BJ (cell line): Measurements from ENCODE around the gene KCNJ10. TPM values are rescaled to one million over a fixed set of nuclear protein-coding genes. Genes with fewer than 3 reads are reported as not detected.

ENCODE experiments used
- CTCF ChIA-PET: fragments of 350-600 bp; formaldehyde crosslinking; extraction: SDS; loops from one replicate; lab custom pipeline; 2021; ENCODE audit warnings: antibody characterized with exemption, inconsistent platforms; lab: Yijun Ruan, JAX
- POLR2A ChIA-PET: fragments of 300-600 bp; sonication (Branson Sonifier 250); formaldehyde crosslinking; extraction: SDS; loops from one replicate; lab custom pipeline; 2021; ENCODE audit warnings: antibody characterized with exemption; lab: Charles Lee
- DNase-seq: peaks from one replicate; pipeline ENCODE4 v3.0.0-alpha.2; 2011; ENCODE audit warnings: low read depth
- H3K27me3 ChIP-seq: 2 replicates; pipeline ENCODE4 v1.6.0; 2011; ENCODE audit warnings: low read length; ENCODE audit not compliant: control insufficient read depth, insufficient read depth
- H3K36me3 ChIP-seq: 2 replicates; pipeline ENCODE4 v1.5.1; 2011; ENCODE audit warnings: low read length; ENCODE audit not compliant: control insufficient read depth, insufficient read depth
- H3K4me3 ChIP-seq: 2 replicates; pipeline ENCODE4 v1.5.1; 2011; ENCODE audit warnings: low read depth, mild to moderate bottlenecking, control low read depth, low read length
- CTCF ChIP-seq: IDR thresholded peaks from 2 replicates; pipeline ENCODE4 v1.5.1; 2011; ENCODE audit warnings: low read depth, mild to moderate bottlenecking, control low read depth, inconsistent platforms, low read length, moderate library complexity; ENCODE audit not compliant: insufficient read depth
- polyA plus RNA-seq: library from polyadenylated mRNA; depleted of rRNA; stranded (reverse); fragments of >200 nt; gene quantifications from 2 replicates; pipeline ENCODE4 v1.2.3, GENCODE V29; 2011

The KCNJ10 gene
- polyA plus RNA-seq, 1 experiment, result not detected

GRCh38 chr1:160084771-160085321 lies 14.9 kb upstream of the KCNJ10 start:
- no peak for TF ChIP-seq CTCF
- CTCF ChIA-PET, result interaction anchor here (0.7 to 5.6 kb wide), 30 partner anchors 8 to 523 kb away, joined by 3 to 47 read pairs (median 6); partner anchors contain the start of genes CASQ1, IGSF8, KCNJ10 and PEX19
- Histone ChIP-seq H3K27me3 (peaks cover 26% of the 10 kb centered on the region), H3K4me3 (no peak overlapping the region), H3K36me3 (no peaks in the 10 kb centered on the region)
- no peak for DNase-seq
- POLR2A ChIA-PET, result no interaction called here

- POLR2A ChIA-PET, result no interaction called here
- Histone ChIP-seq H3K4me3 (peak overlapping the region; percentile 16; the same call in 1 of the 2 replicates), H3K36me3 (no peaks in the 10 kb centered on the region), H3K27me3 (peaks cover 26% of the 10 kb centered on the region)
- CTCF ChIA-PET, result interaction anchor here (0.7 to 5.6 kb wide), 16 partner anchors 8 to 293 kb away, joined by 3 to 47 read pairs (median 12); partner anchors contain the start of genes IGSF8, KCNJ10 and PEX19
- DNase-seq, result no peak
- peak; percentile 67 for TF ChIP-seq CTCF
Measured at GRCh38 chr1:160083968-160084770, 14.2 kb upstream of the KCNJ10 start.

- Histone ChIP-seq H3K27me3 (peaks cover 26% of the 10 kb centered on the region), H3K4me3 (no peak overlapping the region), H3K36me3 (no peaks in the 10 kb centered on the region)
- ChIA-PET POLR2A (no interaction called here), CTCF (interaction anchor here (0.7 to 1.7 kb wide), 4 partner anchors 37 to 294 kb away, joined by 3 to 7 read pairs (median 4); no protein-coding TSS in a partner anchor)
- TF ChIP-seq CTCF, result no peak
- no peak for DNase-seq
Measured at GRCh38 chr1:160082926-160083325, 13.0 kb upstream of the KCNJ10 start.

- POLR2A ChIA-PET, result no interaction called here
- Histone ChIP-seq H3K36me3 (no peaks in the 10 kb centered on the region), H3K27me3 (peaks cover 28% of the 10 kb centered on the region), H3K4me3 (no peak overlapping the region)
- CTCF ChIA-PET, result interaction anchor here (0.7 to 2.0 kb wide), 4 partner anchors 19 to 170 kb away, joined by 3 to 8 read pairs (median 5); no protein-coding TSS in a partner anchor
- DNase-seq, result no peak
- TF ChIP-seq CTCF, result no peak
Measured at GRCh38 chr1:160082487-160082886, 12.5 kb upstream of the KCNJ10 start.
